ENCODE results near the gene IQCE. TPM values are rescaled to one million over a fixed set of nuclear protein-coding genes. Genes with fewer than 3 reads are reported as not detected.
A peak's percentile ranks its signal among the peaks of the same experiment; 100 is the strongest.

IQCE gene
- total and polyA plus RNA-seq, 10 of the 15 experiments (the other 5 are each of a cell fraction or from before 2014, with no cell fraction given) = 0.37 to 8.1 (median 3.7) TPM

- 13% methylated on average over 28 of the region's 28 CpGs for WGBS (ENCODE audit: insufficient coverage, insufficient replicate concordance, low lambda C conversion rate, missing lambda C conversion rate)
- Histone ChIP-seq H3K4me1 (ENCODE audit: control insufficient read depth, insufficient read depth, low read length) (peaks cover 23% of the 10 kb centered on the region), H2AFZ (ENCODE audit: control insufficient read depth, low read depth, low read length) (peak overlapping the region; percentile 21; the same call in 1 of the 2 replicates), H3K36me3 (ENCODE audit: control insufficient read depth in 2 of 2, insufficient read depth in 2 of 2, low read length in 1 of 2) (no peaks in the 10 kb centered on the region; a peak in 1 of 4 replicates), H3K4me2 (ENCODE audit: control insufficient read depth, insufficient read depth) (peak overlapping the region; percentile 64), H4K20me1 (ENCODE audit: control insufficient read depth, insufficient read depth) (no peaks in the 10 kb centered on the region), H3K9ac (ENCODE audit: control insufficient read depth, insufficient read depth, low read length) (no peak overlapping the region), H3K27me3 (replicated peaks in 1 of 2; ENCODE audit: control insufficient read depth in 2 of 2, insufficient read depth in 2 of 2, low read length in 1 of 2) (no peaks in the 10 kb centered on the region), H3K79me2 (ENCODE audit: control insufficient read depth, insufficient read depth, low read length) (no peaks in the 10 kb centered on the region), H3K4me3 (peak overlapping the region; percentile 54; the same call in 1 of the 2 replicates), H3K27ac (ENCODE audit: control insufficient read depth, insufficient read depth) (peak overlapping the region; percentile 60), H3K9me3 (replicated peaks; ENCODE audit: control insufficient read depth, insufficient read depth, low read length) (no peaks in the 10 kb centered on the region)
- DNase-seq (ENCODE audit: low read depth, low spot score) (peak; percentile 66), ATAC-seq (peak; percentile 95), FAIRE-seq (peak; percentile 89)
- intact Hi-C loops (cut with micrococcal nuclease; ENCODE audit: unreplicated experiment) (loop anchor here (2.0 to 5.0 kb wide), 4 partner anchors 64 to 142 kb away; partner anchors contain the start of gene TTYH3), in situ Hi-C loops (cut with MboI) (no loop called here)
- no TSS peak for BruUV-seq (replicated peaks)
- POLR2A ChIA-PET = interaction anchor here (0.5 to 1.8 kb wide), 8 partner anchors 11 to 374 kb away, joined by 3 to 6 read pairs (median 3); partner anchors contain the start of genes BRAT1 and TTYH3
- CTCF ChIA-PET = interaction anchor here (0.5 to 3.7 kb wide), 27 partner anchors 8 to 437 kb away, joined by 3 to 28 read pairs (median 4); partner anchors contain the start of genes IQCE and TTYH3
- SMC1A ChIA-PET (ENCODE audit: uncharacterized antibody, unreplicated experiment) = interaction anchor here (0.7 to 3.7 kb wide), 12 partner anchors 8 to 254 kb away, joined by 3 to 29 read pairs (median 4); partner anchors contain the start of gene IQCE
- RAD21 ChIA-PET (ENCODE audit: unreplicated experiment) = interaction anchor here (0.6 to 3.1 kb wide), 8 partner anchors 20 to 143 kb away, joined by 3 to 28 read pairs (median 4); no protein-coding TSS in a partner anchor
- TF ChIP-seq HDAC2 (IDR thresholded peaks at IDR 0.05) (no peak), YY1 (IDR thresholded peaks at IDR 0.05; ENCODE audit: low read depth, low read length) (peak; percentile 26; the same call in 1 of the 2 replicates), RCOR1 (conservative IDR thresholded peaks at IDR 0.05; ENCODE audit: low read depth, low read length) (no peak), ZBED1 (IDR thresholded peaks at IDR 0.05; ENCODE audit: borderline replicate concordance) (peak; percentile 20; the same call in 1 of the 2 replicates), ZBTB11 (CRISPR knock-in tag; IDR thresholded peaks at IDR 0.05) (no peak), E2F4 (IDR thresholded peaks at IDR 0.05; ENCODE audit: low read depth, low read length) (no peak), DPF2 (IDR thresholded peaks at IDR 0.05) (peak; percentile 32; the same call in 1 of the 2 replicates), CREB1 (IDR thresholded peaks at IDR 0.05; ENCODE audit: low read depth) (0 out of 2 replicates have a peak, but pooled peaks have one; percentile 26), PKNOX1 (IDR thresholded peaks at IDR 0.05) (0 out of 2 replicates have a peak, but pooled peaks have one; percentile 32), SKIL (IDR thresholded peaks at IDR 0.05; ENCODE audit: low read depth, poor library complexity, severe bottlenecking) (peak; percentile 61), TCF3 (IDR thresholded peaks at IDR 0.05; ENCODE audit: borderline replicate concordance, insufficient read depth, low read depth, low read length) (peak; percentile 95), BHLHE40 (IDR thresholded peaks at IDR 0.05; ENCODE audit: borderline replicate concordance in 1 of 2, low read depth in 2 of 2, low read length in 1 of 2) (peak; percentile 93 to 95), RB1 (IDR thresholded peaks at IDR 0.05; ENCODE audit: borderline replicate concordance) (no peak), RFX5 (IDR thresholded peaks at IDR 0.05; ENCODE audit: low read depth, low read length) (no peak)
Measured at GRCh38 chr7:2566890-2567678, 8.3 kb downstream of the IQCE start.
